Upper lobe of left lung (tissue), 6 donors: ENCODE results near the gene TMIGD1. TPM values are rescaled to one million over a fixed set of nuclear protein-coding genes. Genes with fewer than 3 reads are reported as not detected.
A peak's percentile ranks its signal among the peaks of the same experiment; 100 is the strongest.

Experiments used
- ATAC-seq, 2 donors: fragments of 200-7000 bp; cut with Tn5 transposase; one replicate each; pipeline ENCODE4 v1.9.1; 2022; ENCODE audit warnings: mild to moderate bottlenecking in 2 of 2, moderate library complexity in 2 of 2; ENCODE audit not compliant: low FRiP score in 2 of 2
- DNase-seq, 2 donors: peaks; one replicate each; pipeline ENCODE4 v3.0.0-alpha.2; 2019 to 2020
- H3K27ac ChIP-seq, 4 donors: fragments of 200-600 bp; sonication (generic); one replicate each; pipeline ENCODE4 v1.5.1; 2016 to 2019
- H3K27me3 ChIP-seq, 4 donors: fragments of 200-600 bp; sonication (generic); one replicate each; pipeline ENCODE4 v1.5.1; 2017 to 2019
- H3K36me3 ChIP-seq, 4 donors: fragments of 200-600 bp; sonication (generic); one replicate each; pipeline ENCODE4 v1.5.1; 2016 to 2019
- H3K4me1 ChIP-seq, 4 donors: fragments of 200-600 bp; sonication (generic); one replicate each; pipeline ENCODE4 v1.5.1; 2018 to 2019
- H3K4me3 ChIP-seq, 4 donors: fragments of 200-600 bp; sonication (generic); one replicate each; pipeline ENCODE4 v1.5.1; 2017 to 2019; ENCODE audit warnings: mild to moderate bottlenecking in 2 of 4, moderate library complexity in 1 of 4
- H3K9me3 ChIP-seq, 4 donors: fragments of 200-600 bp; sonication (generic); one replicate each; pipeline ENCODE4 v1.5.1; 2018 to 2019
- CTCF ChIP-seq, 6 experiments: fragments of 450-650 bp in 4 of 6; fragments of 200-600 bp in 2 of 6; sonication (generic) in 2 of 6; IDR thresholded peaks; one replicate each; pipeline ENCODE4 v1.5.1; 2016 to 2019; ENCODE audit warnings: antibody characterized with exemption in 6 of 6
- EP300 ChIP-seq, 4 donors: sonication (generic); formaldehyde crosslinking; IDR thresholded peaks; one replicate each; pipeline ENCODE4 v1.5.1; 2017; ENCODE audit warnings: antibody characterized with exemption in 4 of 4, control low read depth in 2 of 4
- POLR2A ChIP-seq, 4 donors: fragments of 450-650 bp; IDR thresholded peaks; one replicate each; pipeline ENCODE4 v1.5.1; 2016 to 2017; ENCODE audit warnings: antibody characterized with exemption in 4 of 4, mild to moderate bottlenecking in 2 of 4
- POLR2AphosphoS5 ChIP-seq, 2 donors: sonication (generic); formaldehyde crosslinking; IDR thresholded peaks; one replicate each; pipeline ENCODE4 v1.5.1; 2017; ENCODE audit warnings: antibody characterized with exemption in 2 of 2
- WGBS, 2 donors: methylation state at CpG; one replicate each; pipeline ENCODE4 v1.1.5; 2017 to 2018; 5-methylcytosine and 5-hydroxymethylcytosine counted together
- total RNA-seq, 6 donors: library from RNA; depleted of rRNA in 4 of 6; stranded (reverse); fragments of >200 nt in 4 of 6; gene quantifications; one replicate each; pipeline versions ENCODE4 v1.1.0 to v1.2.1, GENCODE V29; 2016 to 2021
- donor health status: DM: no; HTN: no; CAD: no; lungs with moderate emphysema.
- donor health status: DM: no; HTN: yes; CAD: no; lungs with severe emphysema.

TMIGD1 gene
- total RNA-seq, 6 donors from 2014 or later = not detected

DNA sequence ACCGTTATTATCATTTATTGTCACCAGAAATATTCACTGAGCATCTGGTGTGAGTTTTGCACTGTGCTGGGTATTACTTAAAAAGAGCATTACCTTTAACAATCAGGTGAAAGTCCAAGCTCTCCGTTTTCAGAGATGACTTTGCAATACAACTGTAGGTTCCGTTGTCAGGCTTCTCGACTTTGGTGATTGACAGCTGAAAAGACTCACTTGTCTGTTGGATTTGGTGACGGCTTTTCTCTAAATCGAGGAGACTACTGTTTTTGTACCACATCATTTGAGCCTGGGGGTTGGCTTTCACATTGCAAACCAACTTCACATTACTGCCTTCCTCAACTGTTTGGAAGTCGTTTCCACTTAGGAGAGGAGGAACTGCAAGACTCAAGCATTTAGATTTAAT, 9.1 kb downstream of the TMIGD1 start:
- no peak for TF ChIP-seq POLR2A (IDR thresholded peaks at IDR 0.05)
- TF ChIP-seq CTCF (IDR thresholded peaks at IDR 0.05) = no peak
- no peak for TF ChIP-seq POLR2AphosphoS5 (IDR thresholded peaks at IDR 0.05)
- TF ChIP-seq EP300 (IDR thresholded peaks at IDR 0.05) = no peak
- 78 to 81% methylated on average over 7 of the region's 7 CpGs for WGBS, 2 donors
- Histone ChIP-seq H3K27me3 (no peaks in the 10 kb centered on the region), H3K4me3 (no peak overlapping the region), H3K27ac (no peak overlapping the region), H3K36me3 (no peaks in the 10 kb centered on the region), H3K9me3 (no peaks in the 10 kb centered on the region), H3K4me1 (peaks cover 0 to 12% (median 9%) of the 10 kb centered on the region in 4 donors)
- ATAC-seq = no peak
- no peak for DNase-seq

DNA sequence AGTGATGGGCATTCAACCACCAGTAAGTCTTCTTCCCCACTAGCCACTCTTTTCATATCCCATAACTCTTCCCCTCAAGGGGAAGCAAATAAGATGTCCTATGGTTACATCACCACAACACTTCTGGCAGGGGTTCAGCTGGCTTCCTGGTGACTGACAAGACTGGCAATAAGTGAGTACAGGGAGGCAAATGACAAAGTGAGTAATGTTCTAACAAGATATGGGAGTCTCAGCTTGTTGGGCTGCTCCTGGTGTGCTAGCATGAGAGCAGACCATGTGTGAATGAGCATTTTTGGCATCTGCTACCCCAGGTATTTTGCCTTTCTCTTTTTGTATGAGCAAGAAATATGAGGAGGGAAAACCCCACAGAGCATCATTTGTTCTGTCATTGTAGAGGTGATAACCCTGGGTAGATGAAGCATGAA, 9.9 kb downstream of the TMIGD1 start:
- Histone ChIP-seq H3K9me3 (no peaks in the 10 kb centered on the region), H3K36me3 (no peaks in the 10 kb centered on the region), H3K27ac (no peak overlapping the region), H3K27me3 (no peaks in the 10 kb centered on the region), H3K4me3 (no peak overlapping the region), H3K4me1 (peaks cover 0 to 12% (median 9%) of the 10 kb centered on the region in 4 donors)
- DNase-seq (peak in 1 of 2 donors; percentile 66), ATAC-seq (no peak)
- TF ChIP-seq POLR2AphosphoS5 (IDR thresholded peaks at IDR 0.05) (no peak), EP300 (IDR thresholded peaks at IDR 0.05) (no peak), POLR2A (IDR thresholded peaks at IDR 0.05) (no peak), CTCF (IDR thresholded peaks at IDR 0.05) (no peak)

- Histone ChIP-seq H3K27ac (no peak overlapping the region), H3K27me3 (no peaks in the 10 kb centered on the region), H3K36me3 (no peaks in the 10 kb centered on the region), H3K4me1 (peaks cover 0 to 12% (median 9%) of the 10 kb centered on the region in 4 donors), H3K9me3 (no peaks in the 10 kb centered on the region), H3K4me3 (no peak overlapping the region)
- WGBS, 2 donors = 31 to 54% methylated on average over 5 of the region's 5 CpGs
- peak in 1 of 2 donors; percentile 34 for DNase-seq
- ATAC-seq = no peak
- no peak for TF ChIP-seq CTCF (IDR thresholded peaks at IDR 0.05)
- TF ChIP-seq POLR2AphosphoS5 (IDR thresholded peaks at IDR 0.05) = no peak
- TF ChIP-seq EP300 (IDR thresholded peaks at IDR 0.05) = no peak
- no peak for TF ChIP-seq POLR2A (IDR thresholded peaks at IDR 0.05)
Measured at GRCh38 chr17:30323262-30323894, 10.5 kb downstream of the TMIGD1 start.

DNA sequence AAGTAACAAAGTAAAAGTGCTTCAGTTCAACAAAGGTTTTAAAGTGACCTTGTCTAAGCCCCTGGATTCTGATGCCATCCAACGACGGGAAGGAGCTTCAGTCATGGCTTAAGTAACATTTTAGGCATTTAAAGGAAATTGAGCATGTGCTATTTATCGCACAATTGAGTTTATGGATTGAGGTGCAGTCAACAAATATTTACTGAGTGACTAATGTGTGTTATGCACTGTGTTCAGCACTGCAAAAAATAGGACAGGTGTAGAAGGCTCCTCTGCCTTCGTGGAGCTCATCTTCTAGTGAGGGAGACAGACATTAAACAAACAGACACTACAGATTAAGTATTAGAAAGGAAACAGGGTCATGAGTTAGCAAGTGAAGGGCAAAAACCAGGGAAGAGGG, 12.5 kb downstream of the TMIGD1 start:
- Histone ChIP-seq H3K27me3 (no peaks in the 10 kb centered on the region), H3K4me3 (no peak overlapping the region), H3K9me3 (no peaks in the 10 kb centered on the region), H3K27ac (no peak overlapping the region), H3K4me1 (peaks cover 0 to 10% (median 9%) of the 10 kb centered on the region in 4 donors), H3K36me3 (no peaks in the 10 kb centered on the region)
- ATAC-seq (no peak), DNase-seq (no peak)
- no peak for TF ChIP-seq CTCF (IDR thresholded peaks at IDR 0.05)
- WGBS, 2 donors = 82 to 90% methylated on average over 4 of the region's 4 CpGs

DNA sequence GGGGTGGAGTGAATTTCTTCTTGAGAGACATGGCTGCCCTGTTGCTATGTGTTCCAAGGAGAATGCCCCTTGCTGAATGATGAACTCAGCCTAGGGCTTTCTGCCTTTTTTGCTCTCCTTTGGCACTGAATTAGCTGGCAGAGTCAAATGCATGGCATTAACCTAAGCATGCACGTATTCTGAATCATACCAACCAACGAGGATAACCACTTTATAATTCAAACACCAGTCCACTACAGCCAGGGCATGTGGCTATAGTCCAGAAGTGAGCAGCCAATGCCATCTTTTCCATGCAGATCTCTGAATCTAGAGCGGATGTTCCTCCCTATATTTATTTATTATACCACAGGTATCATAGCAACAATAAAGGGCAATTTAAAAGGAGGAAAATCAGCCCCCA, 15.7 kb downstream of the TMIGD1 start:
- Histone ChIP-seq H3K9me3 (no peaks in the 10 kb centered on the region), H3K36me3 (no peaks in the 10 kb centered on the region), H3K27ac (no peak overlapping the region), H3K4me3 (no peak overlapping the region), H3K4me1 (peaks cover 0 to 1% (median 0%) of the 10 kb centered on the region in 4 donors), H3K27me3 (no peaks in the 10 kb centered on the region)
- TF ChIP-seq EP300 (IDR thresholded peaks at IDR 0.05) (no peak), POLR2AphosphoS5 (IDR thresholded peaks at IDR 0.05) (no peak), CTCF (IDR thresholded peaks at IDR 0.05) (no peak), POLR2A (IDR thresholded peaks at IDR 0.05) (no peak)
- ATAC-seq (no peak), DNase-seq (no peak)
- 33 to 50% methylated on average over 3 of the region's 3 CpGs for WGBS, 2 donors
